ENCODE measurements around the gene UBE2E2.

Gene UBE2E2

GRCh38 chr3:23487015-23487414 lies 283.9 kb downstream of the UBE2E2 start:
- DNase-seq: no peak

GRCh38 chr3:23488618-23489017 lies 285.5 kb downstream of the UBE2E2 start:
- no peak for DNase-seq

GRCh38 chr3:23489300-23490158 lies 286.4 kb downstream of the UBE2E2 start:
- peak; percentile 56 for DNase-seq

- peak; percentile 59 for DNase-seq
Measured at GRCh38 chr3:23490459-23490858, 287.3 kb downstream of the UBE2E2 start.

GRCh38 chr3:23492057-23492456 lies 288.9 kb downstream of the UBE2E2 start:
- DNase-seq: no peak

GRCh38 chr3:23493889-23494288 lies 290.8 kb downstream of the UBE2E2 start:
- DNase-seq: no peak

GRCh38 chr3:23494967-23495366 lies 291.8 kb downstream of the UBE2E2 start:
- DNase-seq: no peak

- DNase-seq: peak; percentile 27
Measured at GRCh38 chr3:23495507-23495906, 292.4 kb downstream of the UBE2E2 start.

- DNase-seq: no peak
Measured at GRCh38 chr3:23496165-23496564, 293.0 kb downstream of the UBE2E2 start.

GRCh38 chr3:23497156-23497555 lies 294.0 kb downstream of the UBE2E2 start:
- DNase-seq: no peak

- peak; percentile 9 for DNase-seq
Measured at GRCh38 chr3:23501201-23501802, 298.2 kb downstream of the UBE2E2 start.

GRCh38 chr3:23508464-23508863 lies 305.3 kb downstream of the UBE2E2 start:
- no peak for DNase-seq

GRCh38 chr3:23518441-23518840 lies 315.3 kb downstream of the UBE2E2 start:
- no peak for DNase-seq

GRCh38 chr3:23519314-23520208 lies 316.4 kb downstream of the UBE2E2 start:
- DNase-seq: no peak

GRCh38 chr3:23527326-23527725 lies 324.2 kb downstream of the UBE2E2 start:
- no peak for DNase-seq

- no peak for DNase-seq
Measured at GRCh38 chr3:23533596-23533995, 330.5 kb downstream of the UBE2E2 start.

GRCh38 chr3:23533996-23534395 lies 330.9 kb downstream of the UBE2E2 start:
- no peak for DNase-seq

GRCh38 chr3:23537101-23537551 lies 334.0 kb downstream of the UBE2E2 start:
- no peak for DNase-seq

- no peak for DNase-seq
Measured at GRCh38 chr3:23539185-23539584, 336.1 kb downstream of the UBE2E2 start.

- DNase-seq: no peak
Measured at GRCh38 chr3:23540600-23540999, 337.5 kb downstream of the UBE2E2 start.

- no peak for DNase-seq
Measured at GRCh38 chr3:23542079-23542478, 339.0 kb downstream of the UBE2E2 start.

- no peak for DNase-seq
Measured at GRCh38 chr3:23546181-23546580, 343.1 kb downstream of the UBE2E2 start.

- DNase-seq: no peak
Measured at GRCh38 chr3:23547905-23548650, 345.0 kb downstream of the UBE2E2 start.

Measured in fibroblast of skin of right quadriceps (primary cell).